NCI-H1930 (cell line): ENCODE measurements around the gene PTPRK.
"Not testable (repeated sequence)": the region's sequence is repeated elsewhere in the genome, so short reads cannot be mapped to it uniquely, and the experiment has no call there.

Source experiments
- DNase-seq, 2 experiments: peaks; one replicate each; lab custom pipeline; 2025; lab: John Stamatoyannopoulos, UW

Gene PTPRK

DNA sequence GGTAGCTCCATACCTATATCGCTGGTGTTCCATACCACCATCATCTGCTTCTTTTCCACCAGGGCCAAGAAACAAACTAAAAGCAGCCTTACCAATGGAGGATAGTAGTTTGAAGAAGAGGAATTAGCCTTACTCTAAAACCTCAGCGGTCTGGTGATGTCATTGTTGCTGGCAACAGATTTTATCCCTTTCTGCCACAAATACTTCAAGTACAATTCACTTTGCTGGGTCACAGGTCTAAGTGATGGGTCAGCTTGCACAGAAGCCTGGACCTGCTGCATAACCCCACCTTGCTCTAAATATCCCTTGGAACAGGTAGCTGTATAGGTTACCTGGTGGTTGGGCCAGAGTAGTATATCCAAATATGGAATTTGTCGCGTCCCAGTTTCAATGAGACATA is 566.3 kb downstream of the PTPRK start:
- DNase-seq = no peak

DNA sequence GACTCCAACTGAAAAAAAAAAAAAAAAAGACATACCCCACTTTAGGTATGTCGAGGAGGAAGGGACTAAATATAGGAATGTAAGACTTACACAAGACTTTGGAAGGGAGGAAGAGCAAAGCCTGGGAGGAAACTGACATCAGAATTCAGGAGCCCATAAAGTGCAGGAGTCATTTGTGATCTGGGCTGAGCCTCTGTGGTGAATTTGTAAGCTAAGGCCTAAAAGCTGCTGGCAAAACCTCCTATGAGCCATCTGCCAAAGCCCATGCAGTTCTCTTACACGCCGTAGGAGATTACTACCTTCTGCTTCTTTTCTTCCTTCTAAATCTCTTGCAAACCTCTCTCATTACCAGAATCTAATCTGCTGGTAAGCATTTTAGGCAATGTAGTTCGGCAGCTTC is 567.6 kb downstream of the PTPRK start:
- DNase-seq = no peak

DNA sequence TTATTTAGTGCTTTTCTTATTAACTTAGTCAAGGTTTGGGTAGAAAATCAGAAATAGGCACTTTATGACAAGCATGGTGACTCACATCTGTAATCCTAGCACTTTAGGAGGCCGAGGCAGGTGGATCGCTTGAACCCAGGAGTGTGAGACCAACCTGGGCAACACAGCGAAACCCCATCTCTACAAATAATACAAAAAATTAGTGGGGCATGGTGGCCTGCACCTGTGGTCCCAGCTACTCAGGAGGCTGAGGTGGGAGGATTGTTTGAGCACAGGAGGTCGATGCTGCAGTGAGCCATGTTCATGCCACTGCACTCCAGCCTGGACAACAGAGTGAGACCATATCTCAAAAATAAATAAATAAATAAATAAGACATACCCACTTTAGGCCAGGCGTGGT is 568.2 kb downstream of the PTPRK start:
- DNase-seq = no peak

DNA sequence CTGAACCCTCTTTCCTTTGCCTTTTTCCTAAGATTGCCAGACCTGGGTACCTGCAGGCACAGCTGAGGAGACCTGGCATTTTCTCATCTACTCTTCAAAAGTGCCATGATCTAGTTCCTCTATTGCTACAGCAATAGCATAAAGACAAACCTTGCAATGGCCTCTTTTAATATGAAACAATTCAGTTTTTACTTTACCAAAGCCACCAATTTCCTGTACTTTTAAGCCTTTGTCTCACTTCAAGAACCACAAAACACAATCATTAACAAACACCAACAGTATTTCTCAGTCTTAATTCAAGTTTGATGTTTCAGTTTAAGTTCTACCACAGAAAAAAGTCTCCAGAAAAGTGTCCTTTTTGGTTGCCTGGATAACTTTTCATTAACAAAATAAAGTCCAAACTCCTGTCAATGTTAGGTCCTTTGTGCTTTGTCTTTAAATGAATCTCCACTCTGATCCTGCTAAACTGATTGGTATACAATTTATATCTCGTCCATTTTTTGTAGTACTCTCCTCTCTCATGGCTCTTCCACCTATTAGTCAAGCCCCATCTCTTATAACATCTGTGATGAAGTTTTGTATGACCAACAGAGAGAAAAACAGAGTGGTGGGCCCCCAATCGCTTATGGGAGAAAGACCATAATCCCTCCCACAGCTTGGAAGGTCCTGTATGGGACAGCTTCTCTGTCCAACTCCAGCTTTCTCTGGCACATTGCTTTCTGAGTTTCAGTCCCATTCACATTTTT is 569.1 kb downstream of the PTPRK start:
- DNase-seq = no peak

DNA sequence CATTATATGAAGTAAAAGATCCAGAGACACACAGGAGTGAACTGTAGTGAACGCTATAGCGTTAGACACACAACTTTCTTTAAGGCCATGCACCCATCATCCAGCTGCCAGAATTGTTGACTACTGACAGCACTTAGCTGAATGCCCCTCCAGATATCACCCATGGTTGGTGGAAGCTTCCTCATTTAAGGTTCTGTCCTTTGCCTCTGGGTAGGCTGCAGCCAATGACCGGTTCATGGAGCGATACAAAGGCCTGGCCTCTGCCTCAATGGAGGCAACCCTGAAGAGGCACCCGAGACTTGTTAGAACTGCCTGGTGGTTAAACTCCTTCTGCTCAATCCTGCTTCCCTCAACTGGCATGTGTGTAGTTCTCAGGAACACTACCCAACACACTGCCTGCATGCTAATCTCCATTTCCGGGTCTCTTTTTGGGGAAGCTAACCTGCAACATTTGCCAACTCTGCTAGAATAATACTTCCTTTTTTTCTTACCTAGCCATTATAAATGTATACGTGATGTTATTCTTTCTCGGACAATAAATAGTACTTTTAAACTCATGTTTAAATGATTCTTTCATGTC is 569.7 kb downstream of the PTPRK start:
- no peak for DNase-seq

DNA sequence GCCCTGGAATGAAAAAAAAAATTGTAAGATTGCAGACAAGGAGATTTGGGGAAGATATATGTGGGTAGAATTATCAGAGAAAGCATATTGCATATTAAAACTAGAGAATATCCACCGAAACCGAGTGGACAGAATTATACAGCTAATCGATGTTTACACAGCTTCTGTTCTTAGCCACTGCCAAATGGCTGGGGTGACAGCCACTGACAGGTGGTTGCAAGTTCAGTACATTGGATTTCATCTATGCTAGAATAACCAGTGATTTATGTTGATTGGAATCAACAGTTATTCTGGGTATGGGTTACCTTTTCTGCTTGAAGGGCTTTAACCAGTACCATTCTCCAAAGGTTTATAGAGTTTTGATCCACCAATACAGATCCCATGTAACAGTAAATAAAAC is 571.1 kb downstream of the PTPRK start:
- DNase-seq = no peak

DNA sequence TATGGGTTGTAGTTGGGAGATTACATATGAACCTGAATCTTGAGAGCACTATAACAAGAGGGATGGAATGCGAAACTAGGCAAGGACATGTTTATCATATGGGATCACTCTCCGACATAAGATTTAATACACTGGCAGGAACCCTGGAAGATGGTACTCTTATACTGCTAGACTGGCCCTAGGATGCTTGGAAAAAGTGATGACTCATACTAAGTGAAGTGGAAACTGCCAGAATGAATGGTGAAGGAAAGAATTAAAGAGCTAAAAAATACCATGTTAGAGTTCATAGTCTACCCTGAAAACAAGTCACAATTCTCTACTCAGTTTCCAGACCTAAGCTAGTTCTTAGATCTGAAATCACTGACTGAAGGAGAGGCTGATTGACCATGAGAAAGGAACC is 574.0 kb downstream of the PTPRK start:
- DNase-seq = no peak

DNA sequence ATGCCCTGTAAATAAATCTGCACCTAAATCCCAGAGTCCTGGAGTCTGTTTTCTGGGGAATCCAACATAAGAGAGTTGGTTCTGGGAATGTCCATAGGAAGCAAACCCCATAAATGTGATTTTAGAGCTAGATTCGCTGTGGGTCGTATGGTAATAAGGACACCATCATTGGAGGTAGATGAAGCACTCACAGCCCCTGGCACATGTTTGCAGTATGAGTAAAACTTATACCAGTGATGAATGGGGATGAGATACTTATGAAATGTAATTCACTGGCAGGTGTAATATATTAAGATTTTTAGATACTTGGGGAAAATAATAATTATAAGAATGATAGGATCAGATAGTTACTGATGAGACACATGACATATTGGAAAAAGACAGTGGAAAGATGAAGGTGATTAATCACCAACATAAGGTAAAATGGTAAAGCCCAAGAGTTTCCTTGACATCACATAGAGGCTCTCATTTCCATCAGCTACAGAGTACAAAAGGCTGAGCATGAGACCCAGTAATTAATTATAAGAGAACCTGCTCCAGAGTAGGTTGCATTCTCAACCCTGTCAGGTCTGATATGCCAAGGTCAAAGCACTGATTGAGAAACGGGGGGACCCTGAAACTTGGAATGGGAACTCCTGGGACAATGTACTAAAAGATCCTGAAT is 574.8 kb downstream of the PTPRK start:
- no peak for DNase-seq

DNA sequence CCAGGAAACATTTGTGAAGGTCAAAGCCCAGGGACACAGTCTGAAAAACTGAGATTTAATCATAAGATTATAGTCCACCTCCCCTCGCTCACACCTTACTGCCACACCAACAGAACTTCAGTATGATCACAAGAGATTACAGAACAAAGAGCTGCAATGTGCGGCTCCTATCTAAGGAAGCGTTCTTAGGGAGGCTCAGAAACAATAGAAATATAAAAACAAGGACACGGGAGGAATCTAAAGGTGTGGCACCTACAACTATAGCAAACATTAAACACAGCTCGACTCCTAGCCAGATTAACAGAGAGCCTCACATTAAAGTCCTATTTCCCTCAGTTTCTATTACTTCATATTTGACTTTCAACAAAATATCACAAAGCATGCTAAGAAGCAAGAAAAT is 579.2 kb downstream of the PTPRK start:
- DNase-seq = no peak

DNA sequence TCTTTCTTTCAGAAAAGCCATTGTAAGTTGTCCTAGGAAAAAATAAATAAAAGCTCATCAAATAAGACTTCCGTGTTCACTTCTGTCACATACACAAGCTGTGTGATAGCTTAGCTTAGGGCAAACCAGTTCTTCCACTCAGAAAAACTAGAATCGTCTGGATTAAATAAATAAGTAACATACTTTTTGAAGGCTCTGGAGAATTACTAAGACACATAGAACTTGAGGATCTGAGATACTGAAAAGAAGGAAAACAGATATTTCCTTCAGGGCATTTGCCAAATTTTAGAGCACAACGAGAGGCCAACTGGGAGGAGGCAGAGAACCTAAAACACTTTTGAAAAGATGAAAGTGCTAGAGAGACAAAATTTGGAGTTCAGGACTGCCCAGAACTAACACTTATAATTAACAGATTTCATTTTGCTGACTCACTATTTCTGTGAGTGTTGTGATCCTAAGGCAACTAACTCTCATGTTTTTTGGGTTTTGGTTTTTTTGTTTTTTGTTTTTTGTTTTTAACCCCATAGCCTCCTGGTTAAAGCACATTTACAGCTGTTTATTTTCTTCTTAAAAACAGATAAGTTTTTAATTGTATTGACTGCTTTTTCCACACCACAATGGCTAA is 580.8 kb downstream of the PTPRK start:
- DNase-seq = no peak

DNA sequence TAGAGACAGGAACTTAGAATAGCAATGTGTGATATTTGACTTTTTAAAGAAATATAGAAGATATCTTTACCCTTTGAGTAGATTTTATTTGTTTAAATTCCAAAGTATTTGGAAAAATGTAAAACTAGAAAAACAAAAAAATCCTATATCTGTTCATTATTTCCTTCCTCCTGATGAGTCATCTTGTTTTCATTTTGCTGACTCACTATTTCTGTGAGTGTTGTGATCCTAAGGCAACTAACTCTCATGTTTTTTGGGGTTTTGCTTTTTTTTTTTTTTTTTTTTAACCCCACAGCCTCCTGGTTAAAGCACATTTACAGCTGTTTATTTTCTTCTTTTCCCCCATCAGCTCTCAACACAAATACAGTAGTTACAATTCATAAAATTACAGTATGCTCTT is 581.7 kb downstream of the PTPRK start:
- no peak for DNase-seq

DNA sequence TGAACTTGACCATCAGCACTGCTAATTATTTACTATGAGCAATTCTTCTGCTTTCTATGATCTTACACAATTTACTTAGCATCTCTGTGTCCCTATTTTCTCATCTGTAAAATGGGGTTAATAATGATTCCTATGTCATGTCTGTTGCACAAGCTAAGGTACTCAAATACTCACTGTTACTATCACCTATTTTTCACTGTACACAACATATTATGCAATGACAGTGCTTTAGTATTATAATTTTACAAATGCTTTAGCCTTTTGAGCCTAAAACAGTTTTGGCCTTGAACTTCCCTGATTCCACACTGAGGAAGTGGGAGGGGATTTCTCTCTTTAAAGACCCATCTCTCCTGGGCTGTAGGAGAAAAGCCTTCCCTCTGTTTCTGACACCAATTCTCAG is 582.7 kb downstream of the PTPRK start:
- DNase-seq = no peak

DNA sequence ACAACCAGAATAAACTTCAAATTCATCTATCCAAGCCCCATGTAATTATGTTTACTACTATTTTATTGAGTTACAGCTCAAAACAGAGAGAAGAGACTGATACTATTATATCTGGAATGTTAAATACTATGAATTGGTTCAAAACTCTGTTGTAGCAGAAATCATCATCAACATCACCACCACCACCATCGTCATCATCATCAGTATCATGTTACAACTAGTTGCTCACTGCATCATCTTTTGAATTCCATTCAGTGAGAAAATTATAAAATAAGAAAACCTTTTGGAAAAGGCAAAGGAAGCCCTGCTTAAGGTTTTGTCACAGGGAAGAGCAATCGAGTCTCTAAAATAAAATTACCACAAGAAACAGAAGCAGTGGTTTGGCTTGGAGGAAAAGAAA is 583.3 kb downstream of the PTPRK start:
- DNase-seq = no peak

DNA sequence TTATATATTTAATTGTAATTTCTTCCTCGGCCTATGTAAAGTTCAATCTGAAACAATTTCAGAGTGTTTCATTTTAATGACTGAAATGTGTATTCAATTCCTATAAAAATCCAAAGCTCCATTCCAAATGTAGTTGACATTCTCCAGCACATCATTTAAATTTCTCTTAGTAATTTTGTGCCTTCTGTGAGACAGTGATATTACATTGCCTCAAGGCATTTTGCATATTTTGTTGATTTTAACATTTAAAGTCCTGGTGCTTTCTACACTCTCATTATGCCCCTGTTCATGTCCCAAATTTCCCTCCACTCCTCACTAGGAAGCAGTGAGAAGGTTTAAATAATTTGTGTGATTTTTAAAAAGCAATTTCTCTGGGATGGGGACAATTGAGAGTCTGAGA is 585.4 kb downstream of the PTPRK start:
- no peak for DNase-seq

DNA sequence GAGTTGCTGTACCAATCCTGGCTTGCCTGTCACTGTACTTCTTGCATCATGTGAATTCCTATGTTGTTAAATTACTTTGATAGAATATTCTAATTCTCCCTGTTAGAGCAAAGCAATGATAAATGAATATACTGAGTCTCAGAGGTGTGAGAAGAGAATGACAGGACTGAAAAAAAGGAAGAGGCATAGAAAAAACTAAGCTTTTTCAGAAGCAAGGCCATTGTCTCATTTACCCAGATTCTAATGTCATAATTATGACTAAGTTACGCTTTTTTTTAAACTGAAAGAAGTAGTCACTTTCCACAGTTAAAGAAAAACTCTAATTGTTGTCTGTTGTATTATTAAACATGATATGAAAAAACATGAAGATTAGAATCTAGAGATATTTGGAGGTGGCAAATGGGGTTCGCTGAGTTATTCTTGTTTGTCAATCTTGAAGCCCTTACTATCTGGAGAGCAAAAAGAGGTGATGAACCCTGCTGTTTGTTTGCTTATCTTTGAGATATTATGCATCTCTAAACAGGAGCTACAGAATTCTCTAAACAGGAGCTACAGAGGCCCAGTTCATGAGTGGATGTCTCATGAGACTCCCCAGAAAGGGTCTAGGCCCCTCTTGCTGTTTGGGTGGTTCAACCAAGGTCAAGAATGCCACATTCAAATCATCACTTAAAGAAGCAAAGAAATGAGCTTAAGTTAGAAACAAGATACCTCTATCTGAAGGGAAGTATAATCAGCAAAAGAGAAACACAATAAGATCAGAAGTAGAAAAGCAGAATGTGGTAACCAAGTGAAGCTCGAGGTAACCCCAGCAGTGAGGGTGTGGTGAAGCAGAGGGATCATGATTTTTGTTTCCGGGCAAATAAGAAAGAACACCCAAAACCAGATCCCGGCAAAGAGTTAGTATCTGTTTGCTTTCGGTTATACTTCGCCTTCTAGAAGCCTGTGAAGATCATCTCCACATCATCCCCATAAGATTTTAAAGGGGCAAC is 586.3 kb downstream of the PTPRK start:
- DNase-seq = no peak

DNA sequence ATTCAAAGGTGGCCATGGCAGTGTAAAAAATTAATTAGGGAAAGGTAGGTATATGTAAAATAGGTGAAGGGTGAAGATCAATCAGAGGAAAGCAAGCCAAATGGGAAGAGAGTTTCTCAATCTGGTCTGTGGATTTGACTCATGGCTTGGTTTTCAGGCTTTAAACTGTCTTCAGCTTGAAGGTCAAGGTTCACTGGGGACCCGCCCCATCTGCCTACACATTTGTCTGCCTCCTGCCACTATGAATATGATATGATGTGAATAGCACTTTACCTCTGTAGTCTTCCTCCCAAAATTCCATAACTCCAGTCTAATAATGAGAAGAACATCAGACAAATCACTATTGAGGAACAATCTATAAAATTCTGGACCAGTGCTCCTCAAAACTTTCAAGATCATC is 587.3 kb downstream of the PTPRK start:
- DNase-seq = no peak

DNA sequence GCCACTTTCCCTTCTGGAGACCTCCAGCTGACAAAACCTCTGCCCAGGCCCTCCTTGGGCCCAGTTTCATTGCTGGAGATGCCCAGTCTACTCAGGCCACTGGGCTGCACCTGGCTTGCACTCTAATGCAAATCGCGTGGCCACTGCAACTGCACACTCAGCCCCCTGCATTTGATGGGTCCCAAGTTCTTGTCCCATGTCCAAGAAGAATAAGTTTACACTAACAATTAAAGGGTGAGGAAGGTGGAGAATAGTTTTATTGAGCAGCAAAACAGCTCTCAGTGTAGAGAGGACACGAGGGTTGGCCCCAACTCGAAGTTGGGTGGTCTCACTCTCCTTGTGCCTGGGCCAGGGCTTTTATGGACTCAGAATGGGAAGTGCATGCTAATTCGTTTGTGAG is 587.7 kb downstream of the PTPRK start:
- DNase-seq = no peak

DNA sequence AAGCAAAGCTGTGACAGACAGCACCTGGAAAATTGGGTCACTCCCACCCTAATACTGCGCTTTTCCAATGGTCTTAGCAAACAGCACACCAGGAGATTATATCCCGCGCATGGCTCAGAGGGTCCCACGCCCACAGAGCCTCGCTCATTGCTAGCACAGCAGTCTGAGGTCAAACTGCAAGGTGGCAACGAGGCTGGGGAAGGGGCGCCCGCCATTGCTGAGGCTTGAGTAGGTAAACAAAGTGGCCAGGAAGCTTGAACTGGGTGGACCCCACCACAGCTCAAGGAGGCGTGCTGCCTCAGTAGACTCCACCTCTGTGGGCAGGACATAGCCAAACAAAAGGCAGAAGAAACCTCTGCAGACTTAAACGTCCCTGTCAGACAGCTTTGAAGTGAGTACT is 594.0 kb downstream of the PTPRK start:
- DNase-seq = not testable (repeated sequence)

DNA sequence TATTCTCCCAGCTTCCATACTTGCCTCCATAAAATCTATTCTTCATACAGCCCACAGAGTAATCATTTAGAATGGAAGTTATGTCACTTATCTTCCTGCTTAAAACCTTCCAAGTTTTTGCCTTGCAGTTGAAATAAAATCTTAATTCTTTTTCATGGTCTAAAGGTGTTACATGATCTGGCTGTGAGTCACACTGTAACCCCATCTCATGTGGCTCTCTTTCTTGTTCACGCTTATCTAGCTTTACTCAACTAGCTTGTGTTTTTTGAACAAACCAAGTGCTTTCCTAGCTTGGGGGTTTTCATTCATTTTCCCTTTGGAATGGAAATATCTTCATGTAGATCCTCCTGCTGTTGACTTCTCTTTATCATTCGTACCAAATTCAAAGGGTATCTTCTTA is 596.0 kb downstream of the PTPRK start:
- no peak for DNase-seq

DNA sequence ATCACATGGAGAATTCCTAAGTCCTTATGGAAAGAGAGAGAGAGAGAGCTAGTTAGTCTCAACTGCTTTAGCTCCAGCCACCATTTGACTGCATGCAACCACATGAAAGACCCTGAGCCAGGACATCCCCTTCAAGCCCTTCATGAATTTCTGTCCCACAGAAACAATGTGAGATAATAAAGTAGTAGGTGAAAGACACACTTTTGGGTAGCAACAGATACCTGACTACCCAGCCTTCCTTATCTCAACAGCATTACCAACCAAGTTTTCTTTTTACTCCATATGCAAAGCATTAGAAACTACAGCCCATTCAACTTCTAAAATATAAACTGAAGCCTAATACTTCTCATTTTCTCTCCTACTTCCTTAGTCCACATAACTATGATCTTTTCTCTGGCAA is 596.4 kb downstream of the PTPRK start:
- DNase-seq = no peak

DNA sequence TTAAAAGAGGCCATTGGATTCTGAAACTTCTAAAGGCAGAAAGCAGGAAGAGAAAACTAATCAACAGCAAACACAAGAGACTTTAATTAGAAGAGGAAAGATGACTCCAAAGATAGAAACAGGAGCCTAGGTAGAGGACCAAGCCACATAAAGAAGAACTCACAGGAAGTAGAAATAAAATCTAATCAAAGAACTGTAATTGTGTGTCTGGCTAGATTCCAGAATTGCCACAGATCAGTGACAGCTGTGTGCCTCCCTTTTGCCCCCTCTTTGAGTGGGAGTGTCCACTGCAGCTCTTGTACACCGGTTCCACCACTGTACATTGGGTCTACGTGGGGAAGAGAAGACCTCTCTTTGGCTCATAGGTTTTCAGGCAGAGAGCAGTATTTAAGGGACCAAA is 597.3 kb downstream of the PTPRK start:
- no peak for DNase-seq

DNA sequence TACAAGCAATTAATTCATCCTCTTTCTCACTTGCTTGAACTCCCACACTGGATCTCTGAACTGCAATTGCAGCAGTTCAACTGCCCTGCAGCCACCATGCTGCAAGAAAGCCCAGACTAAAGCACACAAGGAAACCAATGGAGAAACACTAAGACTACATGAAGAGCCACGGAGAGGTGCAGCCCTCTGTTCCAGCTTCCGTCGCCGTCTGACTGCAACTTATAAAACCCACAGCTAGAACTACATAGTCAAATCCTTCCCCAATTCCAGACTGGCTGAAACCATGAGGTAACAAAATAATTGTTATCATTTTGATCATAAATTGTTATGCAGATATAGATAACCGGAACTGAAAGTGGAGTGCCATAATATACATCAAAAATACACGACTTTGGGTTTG is 598.4 kb downstream of the PTPRK start:
- no peak for DNase-seq
